ENCODE measurements around the gene MSH2.
"Not testable (repeated sequence)": the region's sequence is repeated elsewhere in the genome, so short reads cannot be mapped to it uniquely, and the experiment has no call there.

Gene MSH2

DNA sequence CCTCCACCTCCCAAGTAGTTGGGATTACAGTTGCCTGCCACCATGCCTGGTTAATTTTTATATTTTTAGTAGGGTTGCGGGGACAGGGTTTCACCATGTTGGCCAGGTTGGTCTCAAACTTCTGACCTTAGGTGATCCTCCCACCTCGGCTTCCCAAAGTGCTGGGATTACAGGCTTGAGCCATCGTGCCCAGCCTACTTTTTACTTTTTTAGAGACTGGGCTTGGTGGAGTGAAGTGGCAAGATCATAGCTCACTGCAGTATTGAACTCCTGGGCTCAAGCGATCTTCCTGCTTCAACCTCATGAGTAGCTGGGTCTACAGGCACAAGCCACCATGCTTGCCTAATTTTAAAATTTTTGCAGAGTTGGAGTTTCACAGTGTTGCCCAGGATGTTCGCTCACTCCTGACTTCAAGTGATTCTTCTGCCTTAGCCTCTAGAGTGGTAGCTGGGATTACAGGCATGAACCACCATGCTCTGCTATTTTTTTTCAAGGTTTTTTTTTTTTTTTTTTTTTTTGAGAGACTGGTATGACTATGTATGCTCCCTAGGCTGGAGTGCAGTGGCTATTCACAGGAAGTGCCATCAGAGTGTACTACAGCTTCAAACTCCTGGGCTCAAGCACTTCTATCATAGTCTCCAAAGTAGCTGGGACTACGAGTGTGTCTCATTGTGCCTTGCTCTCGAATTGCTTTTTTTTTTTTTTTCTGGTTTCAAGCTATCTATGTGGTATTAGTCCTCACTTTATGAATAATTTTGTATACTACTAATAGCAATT, 11.9 kb downstream of the MSH2 start:
- no peak for DNase-seq

DNA sequence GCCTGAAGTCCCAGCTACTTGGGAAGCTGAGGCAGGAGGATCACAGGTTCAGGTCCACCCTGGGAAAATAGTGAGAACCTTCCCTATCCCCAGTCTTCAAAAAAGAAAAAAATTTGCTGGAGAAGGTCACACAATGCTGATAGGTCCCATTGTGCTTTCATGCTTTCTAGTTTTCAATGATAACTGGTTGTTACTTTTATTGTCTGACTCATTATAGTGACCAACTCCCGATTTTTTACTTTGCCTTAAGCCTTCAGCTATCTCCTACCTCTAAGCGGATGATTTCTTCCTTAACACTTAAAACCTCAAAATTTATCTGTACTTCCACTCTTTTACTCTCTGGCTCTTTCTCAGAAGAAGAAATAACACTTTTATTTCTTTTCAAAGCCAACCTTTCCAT, 17.3 kb downstream of the MSH2 start:
- DNase-seq = no peak

DNA sequence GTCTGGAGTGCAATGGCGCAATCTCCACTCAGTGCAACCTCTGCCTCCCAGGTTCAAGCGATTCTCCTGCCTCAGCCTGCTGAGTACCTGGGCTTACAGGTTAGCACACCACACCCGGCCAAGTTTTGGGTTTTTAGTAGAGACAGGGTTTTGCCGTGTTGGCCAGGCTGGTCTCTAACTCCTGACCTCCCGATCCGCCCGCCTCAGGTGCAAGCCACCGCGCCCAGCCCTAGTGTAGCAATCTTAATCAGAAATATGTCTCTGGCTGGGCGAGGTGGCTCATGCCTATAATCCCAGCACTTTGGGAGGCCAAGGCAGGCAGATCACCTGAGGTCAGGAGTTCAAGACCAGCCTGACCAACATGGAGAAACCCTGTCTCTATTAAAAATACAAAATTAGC, 17.7 kb downstream of the MSH2 start:
- not testable (repeated sequence) for DNase-seq

DNA sequence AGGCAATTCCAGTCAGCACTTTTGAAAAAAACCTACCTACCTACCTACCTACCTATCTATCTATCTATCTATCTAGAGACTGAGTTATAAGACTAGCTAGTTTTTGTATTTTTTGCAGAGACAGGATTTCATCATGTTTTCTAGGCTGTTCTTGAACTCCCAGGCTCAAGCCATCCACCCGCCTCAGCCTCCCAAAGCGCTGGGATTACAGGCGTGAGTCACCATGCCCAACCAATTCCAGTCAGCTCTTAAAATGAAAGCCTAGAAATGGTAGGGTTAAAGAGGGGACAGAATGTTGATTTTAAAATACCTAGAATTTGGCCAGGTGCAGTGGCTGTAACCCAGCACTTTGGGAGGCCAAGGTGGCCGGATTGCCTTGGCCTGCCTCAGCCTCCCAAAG, 19.1 kb downstream of the MSH2 start:
- DNase-seq = no peak

DNA sequence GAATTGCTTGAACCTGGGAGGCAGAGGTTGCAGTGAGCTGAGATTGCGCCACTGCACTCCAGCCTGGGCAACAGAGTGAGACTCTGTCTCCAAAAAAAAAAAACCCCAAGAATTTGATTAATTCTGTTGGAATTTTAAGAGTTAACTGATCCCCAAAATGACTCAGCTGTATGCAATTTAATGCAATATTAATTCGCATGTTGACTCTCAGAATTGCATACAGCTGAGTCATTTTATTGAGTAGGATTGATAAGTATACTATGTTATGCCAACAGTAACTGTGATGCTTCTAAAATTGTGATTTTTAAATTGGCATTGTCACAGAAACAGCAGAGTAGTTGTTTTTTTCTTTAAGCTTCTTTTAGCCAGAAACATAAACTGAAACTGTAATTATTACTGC, 19.6 kb downstream of the MSH2 start:
- DNase-seq = no peak

DNA sequence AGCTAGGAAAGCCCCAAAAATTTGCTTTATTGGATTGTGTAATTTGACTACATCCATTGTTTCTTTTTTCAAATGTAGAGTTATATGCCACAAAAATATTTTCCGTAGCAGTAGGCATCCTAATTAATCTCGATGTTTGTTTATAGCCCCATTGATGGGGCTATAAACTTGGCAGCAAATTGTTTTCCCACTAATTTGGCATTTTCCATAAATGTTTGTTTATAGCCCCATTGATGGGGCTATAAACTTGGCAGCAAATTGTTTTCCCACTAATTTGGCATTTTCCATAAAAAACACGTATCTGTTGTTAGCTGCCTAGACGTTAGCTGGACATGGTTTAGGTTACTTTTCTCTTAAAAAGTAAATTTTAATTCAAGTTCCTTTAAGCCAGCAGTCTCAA, 23.8 kb downstream of the MSH2 start:
- no peak for DNase-seq

DNA sequence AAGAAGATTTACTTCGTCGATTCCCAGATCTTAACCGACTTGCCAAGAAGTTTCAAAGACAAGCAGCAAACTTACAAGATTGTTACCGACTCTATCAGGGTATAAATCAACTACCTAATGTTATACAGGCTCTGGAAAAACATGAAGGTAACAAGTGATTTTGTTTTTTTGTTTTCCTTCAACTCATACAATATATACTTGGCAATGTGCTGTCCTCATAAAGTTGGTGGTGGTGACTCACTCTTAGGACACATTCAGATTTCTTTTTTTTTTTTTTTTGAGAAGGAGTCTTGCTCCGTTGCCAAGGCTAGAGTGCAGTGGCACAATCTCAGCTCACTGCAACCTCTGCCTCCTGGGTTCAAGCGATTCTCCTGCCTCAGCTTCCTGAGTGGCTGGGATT, 26.8 kb downstream of the MSH2 start:
- no peak for DNase-seq

DNA sequence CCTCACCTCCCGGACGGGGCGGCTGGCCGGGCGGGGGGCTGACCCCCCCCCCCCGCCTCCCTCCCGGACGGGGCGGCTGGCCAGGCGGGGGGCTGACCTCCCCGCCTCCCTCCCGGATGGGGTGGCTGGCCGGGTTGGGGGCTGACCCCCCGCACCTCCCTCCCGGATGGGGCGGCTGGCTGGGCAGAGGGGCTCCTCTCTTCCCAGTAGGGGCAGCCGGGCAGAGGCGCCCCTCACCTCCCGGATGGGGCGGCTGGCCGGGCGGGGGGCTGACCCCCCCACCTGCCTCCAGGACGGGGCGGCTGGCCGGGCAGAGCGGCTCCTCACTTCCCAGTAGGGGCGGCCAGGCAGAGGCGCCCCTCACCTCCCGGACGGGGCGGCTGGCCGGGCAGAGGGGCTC, 30.1 kb downstream of the MSH2 start:
- not testable (repeated sequence) for DNase-seq

DNA sequence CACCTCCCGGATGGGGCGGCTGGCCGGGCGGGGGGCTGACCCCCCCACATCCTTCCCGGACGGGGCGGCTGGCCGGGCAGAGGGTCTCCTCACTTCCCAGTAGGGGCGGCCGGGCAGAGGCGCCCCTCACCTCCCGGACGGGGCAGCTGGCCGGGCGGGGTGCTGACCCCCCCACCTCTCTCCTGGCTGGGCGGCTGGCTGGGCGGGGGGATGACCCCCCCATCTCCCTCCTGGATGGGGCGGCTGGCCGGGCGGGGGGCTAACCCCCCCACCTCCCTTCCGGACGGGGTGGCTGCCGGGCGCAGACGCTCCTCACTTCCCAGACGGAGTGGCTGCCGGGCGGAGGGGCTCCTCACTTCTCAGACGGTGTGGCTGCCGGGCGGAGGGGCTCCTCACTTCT, 30.5 kb downstream of the MSH2 start:
- DNase-seq = not testable (repeated sequence)

DNA sequence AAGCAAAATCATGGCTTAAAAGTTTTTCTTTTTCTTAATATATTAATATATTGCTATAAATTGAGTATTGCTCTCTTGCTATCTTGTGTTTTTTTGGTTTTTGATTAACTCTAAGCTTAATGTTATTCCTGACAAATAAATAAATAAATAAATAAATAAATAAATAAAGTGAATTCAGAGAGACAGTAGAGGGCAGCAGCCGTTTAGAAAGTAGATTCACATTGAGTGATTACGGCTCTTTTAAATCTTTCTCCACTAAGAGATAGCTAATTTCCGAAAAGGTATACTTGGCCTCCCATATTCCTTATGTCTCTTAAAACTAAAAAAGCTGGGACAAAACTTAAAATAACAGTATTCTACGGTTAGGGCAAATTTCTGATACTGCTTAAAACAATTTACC, 34.3 kb downstream of the MSH2 start:
- DNase-seq = peak; percentile 48

DNA sequence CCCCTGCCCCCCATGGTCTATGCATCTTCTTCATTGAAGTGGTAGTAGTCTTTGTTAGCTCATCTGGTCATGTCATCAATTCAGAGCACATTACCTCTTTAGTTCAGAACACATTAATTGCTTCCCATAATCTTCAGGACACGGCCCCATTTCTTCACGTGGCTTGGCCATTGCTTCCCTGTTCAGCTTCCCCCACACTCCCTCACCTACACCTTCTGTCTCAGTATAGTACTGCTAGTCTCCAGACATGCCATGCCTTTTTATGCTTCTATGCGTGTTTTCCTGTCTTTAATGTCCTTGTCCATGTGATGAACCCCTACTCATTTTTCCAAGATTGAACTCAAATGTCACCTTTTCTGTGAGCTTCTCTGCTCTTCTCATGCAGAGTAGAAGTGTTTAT, 35.1 kb downstream of the MSH2 start:
- DNase-seq = no peak

DNA sequence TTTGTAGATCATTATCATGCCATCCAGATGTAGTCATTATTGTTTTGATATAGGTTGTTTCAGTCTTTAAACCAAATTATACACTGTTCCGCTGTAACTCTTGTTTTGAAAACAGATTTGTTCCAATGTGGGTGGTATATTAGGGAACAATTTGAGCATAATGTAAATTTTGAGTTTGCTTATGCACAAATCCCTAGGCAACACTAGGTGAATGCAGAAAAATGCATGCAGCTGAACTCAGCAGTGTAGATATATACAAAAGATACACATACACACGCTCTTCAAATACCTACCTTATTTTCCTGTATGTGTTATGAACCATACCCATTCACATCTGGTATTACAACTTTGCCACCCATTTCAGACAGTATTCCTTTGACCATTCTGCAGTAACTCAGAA, 35.8 kb downstream of the MSH2 start:
- no peak for DNase-seq

DNA sequence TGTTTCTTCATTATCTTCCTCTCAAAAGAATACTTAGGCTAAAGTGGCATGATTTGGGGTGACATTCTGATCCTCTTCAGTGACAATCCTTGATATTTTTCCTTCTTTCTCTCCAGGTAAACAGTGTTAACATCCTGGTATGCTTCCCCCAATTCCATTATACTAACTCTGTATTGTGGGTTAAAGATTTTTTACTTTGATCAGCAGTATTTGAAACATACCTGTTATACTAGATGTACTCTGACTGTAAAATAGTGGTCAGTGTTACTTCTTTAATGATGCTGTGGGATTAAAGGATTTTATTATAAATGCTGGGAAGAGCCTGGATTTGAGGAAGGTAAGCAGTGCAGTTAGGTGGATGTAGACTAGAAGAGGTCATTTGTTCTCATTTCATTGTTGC, 48.8 kb downstream of the MSH2 start:
- no peak for DNase-seq

DNA sequence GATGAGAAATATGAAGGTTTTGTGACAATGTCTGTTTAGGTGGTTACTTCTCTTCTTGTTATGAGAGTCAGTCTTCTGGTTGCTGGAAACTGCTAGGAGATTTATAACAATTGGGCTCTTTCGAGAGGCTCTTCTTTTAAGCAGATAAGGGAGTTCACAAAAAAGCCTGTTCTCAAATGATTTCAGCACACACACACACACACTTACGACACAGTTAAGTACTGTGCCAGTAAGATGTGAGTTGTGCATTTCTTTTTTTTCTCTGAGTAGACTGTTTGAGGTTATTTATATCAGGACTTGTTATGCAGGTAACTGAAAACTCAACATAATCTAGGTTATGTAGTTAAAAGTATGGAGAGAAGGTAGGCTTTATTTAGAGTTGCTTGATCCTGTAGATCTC, 49.8 kb downstream of the MSH2 start:
- DNase-seq = peak; percentile 32

DNA sequence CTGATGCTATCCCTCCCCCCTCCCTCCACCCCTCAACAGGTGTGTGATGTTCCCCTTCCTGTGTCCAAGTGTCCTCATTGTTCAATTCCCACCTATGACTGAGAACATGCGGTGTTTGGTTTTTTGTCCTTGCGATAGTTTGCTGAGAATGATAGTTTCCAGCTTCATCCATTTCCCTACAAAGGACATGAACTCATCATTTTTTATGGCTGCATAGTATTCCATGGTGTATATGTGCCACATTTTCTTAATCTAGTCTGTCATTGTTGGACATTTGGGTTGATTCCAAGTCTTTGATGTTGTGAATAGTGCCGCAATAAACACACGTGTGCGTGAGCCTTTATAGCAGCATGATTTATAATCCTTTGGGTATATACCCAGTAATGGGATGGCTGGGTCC, 51.9 kb downstream of the MSH2 start:
- not testable (repeated sequence) for DNase-seq

DNA sequence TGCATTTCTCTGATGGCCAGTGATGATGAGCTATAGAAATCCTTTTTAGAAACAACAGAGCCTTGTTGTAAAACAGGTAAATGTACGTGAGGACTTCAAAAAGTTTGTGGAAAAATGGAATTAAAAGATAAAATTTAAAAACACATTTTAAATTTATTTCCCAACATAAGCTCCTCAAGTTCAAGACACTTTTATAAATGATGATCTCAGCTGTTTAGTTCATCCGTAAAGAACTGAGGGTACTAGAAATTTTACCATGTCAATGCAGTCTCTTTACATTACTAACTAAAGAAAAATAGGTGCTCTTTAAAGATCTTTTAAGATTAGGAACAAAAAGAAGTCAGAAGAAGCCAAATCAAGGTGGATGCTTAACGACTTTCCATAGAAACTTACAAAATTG, 52.5 kb downstream of the MSH2 start:
- DNase-seq = no peak

DNA sequence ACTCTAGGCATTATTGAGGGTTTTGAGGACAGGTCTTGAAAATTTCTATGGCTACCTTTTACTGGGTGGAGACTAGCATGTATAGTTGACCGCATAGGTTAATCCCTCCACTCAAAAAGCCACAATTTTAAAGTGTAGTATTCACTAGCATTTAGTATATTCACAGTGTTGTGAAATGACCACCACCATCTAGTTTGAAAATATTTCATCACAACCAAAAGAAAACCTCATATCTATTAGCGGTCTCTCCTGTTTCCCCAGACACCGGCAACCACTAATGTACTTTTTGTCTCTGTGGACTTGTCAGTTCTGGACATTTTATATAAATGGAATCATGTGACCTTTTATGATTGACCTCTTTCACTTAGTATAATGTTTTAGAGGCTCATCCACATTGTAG, 53.9 kb downstream of the MSH2 start:
- DNase-seq = no peak

DNA sequence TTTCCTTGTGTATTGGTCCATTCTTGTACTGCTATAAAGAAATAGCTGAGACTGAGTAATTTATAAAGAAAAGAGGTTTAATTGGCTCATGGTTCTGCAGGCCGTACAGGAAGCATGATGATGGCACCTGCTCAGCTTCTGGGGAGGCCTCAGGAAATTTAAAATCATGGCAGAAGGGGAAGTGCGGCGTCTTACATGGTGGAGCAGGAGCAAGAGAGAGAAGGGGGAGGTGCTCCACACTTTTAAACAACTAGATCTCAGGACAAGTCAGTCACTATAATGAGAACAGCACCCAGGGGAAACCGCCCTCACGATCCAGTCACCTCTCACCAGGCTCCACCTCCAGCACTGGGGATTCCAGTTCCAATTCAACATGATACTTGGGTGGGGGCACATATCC, 54.3 kb downstream of the MSH2 start:
- no peak for DNase-seq

DNA sequence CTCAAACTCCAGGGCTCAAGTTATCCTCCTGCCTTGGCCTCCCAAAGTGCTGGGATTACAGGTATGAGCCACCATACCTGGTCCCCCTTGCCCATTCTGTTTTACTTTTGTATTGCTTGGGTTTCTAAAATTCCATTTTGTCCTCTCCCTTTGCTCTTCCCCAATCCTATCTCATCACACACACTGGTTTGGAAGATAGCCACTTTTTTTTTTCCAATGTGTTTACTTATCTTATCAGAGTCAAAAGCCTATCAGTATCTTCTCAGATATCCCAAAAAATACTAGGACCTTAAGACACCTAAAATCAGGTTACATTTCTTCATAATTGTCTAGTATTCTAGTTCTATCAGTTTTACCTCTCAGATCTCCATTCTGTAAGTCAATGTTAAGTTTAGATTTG, 56.1 kb downstream of the MSH2 start:
- DNase-seq = peak; percentile 24

DNA sequence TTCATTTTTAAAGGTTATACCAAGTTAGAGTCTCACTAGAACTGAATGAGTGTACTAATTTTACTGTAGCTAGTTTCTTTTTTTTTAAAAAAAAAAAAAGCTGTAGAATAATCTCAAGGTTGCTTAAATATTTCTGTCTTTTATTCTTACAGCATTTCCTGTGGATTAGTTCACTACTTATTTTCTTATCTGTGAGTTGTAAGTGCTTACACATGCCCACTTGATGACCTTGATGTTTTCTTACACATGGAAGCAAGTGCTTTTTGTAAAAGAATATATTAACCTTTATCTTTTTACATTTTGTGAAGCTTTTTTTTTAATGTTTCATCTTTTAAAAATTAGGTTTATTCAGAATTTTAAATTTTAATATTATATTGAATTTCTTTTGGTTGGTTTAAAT, 57.8 kb downstream of the MSH2 start:
- DNase-seq = no peak

DNA sequence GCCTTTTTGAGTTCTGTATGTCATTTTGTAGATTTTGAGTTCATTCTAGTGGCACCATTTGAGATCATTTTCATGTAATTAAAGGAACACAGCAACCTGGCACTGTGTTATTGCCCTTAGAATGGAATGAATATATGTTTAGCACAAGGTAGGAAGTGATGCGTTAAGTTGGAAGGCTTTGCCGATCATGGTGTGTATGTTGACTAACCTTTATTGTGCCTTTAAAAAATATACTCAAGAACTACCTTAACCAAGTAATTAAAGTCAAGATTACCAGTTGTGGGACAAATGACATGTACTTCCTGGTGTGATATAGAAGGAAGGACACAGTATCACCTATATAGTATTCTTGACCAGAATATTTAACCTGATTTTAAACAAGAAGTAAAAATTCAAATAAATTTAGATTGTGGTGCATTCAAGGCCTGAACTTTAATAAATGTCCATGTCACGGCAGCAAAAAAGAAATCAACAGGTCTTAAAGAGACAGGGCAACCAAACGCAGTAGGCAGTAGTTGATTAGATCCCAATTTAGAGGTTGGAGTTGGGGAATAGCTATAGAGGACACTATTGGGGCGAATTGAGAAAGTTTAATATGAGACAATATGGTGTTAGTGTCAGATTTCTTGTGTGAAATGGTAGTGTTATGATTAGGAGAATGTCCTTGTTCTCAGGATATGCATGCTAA, 68.6 kb downstream of the MSH2 start:
- no peak for DNase-seq

DNA sequence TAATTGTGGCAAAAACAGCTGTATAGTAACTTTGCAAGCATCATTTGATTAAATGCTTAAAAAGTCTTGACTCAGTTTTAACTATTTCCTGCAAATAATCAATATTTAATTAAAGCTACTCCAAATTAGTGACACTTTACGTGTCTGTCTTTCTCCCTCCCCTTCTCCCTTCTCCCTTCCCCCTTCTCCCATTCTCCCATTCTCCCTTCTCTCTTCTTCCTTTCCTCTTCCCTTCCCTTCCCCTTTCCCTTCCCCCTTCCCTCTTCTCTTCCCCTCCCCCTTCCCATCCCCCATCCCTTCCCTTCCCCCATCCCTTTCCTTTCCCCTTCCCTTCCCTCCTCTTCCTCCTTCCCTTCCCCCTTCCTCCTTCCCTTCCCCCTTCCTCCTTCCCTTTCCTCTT, 76.9 kb downstream of the MSH2 start:
- DNase-seq = no peak

DNA sequence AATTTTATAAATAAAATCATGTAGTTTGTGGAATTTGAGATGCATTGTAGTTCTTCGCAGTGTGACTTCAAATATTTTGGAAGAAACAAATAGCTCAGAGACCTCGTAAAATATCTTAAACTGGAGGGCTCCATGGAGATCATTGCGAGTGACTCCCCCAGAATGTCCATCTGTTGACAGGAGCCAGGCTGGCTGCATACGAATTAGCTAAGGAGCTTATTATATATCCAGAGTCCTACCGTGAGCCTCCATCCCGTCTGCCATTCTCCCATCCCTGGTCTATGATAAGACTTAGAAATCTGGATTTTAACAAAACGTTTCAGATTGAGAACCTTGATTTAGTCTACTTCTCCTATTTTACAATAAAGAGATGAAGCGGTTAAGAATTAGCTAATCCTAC, 80.2 kb downstream of the MSH2 start:
- DNase-seq = no peak

DNA sequence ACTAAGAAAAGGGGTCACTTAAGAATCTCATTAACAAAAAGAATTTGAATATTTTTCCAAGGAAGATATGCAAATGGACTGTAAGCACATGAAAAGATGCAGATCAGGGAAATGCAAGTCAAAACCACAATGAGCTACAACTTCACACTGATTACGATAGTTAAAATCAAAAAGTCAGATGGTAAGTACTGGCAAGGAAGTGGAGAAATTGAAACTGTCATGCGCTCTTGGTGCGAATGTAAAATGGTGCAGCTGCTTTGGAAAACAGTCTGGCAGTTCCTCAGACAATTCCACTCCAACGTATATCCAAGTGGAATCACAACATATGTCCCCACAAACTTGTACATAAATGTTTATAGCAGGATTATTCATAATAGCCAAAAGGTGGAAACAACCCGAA, 81.4 kb downstream of the MSH2 start:
- DNase-seq = no peak

DNA sequence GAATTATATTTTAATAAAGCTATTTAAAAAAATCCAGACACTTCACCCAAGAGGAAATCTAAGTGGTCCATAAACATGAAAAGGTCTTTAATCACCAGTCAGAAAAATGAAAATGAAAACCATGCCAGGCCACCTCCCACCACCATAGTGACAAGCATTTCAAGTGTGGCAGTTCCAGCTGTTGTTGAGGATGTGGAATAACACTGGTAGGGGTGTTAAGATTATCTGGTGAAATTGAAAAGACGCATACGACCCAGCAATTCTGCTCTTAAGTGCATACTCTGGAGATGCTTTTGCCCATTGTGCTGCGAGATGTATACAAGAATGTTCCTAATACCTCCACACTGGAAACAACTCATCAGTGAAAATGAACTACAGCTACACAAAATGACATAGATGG, 82.2 kb downstream of the MSH2 start:
- no peak for DNase-seq
